GM21786 (cell line): ENCODE results near the gene USHBP1.
A peak's percentile ranks its signal among the peaks of the same experiment; 100 is the strongest.

Experiments used
- ATAC-seq: cut with Tn5 transposase; IDR thresholded peaks from one replicate; pipeline ENCODE4 v1.9.1; 2021; ENCODE audit not compliant: unreplicated experiment

USHBP1 gene

GRCh38 chr19:17215127-17215971, 49.2 kb downstream of the USHBP1 start, which contains the start of gene USE1:
USE1 (plus strand) TSS chr19:17215357; CDS start chr19:17215406, 49 bp downstream.
- peak; percentile 61 for ATAC-seq

- ATAC-seq, result no peak
Measured at GRCh38 chr19:17214508-17215126, 49.9 kb downstream of the USHBP1 start.

DNA sequence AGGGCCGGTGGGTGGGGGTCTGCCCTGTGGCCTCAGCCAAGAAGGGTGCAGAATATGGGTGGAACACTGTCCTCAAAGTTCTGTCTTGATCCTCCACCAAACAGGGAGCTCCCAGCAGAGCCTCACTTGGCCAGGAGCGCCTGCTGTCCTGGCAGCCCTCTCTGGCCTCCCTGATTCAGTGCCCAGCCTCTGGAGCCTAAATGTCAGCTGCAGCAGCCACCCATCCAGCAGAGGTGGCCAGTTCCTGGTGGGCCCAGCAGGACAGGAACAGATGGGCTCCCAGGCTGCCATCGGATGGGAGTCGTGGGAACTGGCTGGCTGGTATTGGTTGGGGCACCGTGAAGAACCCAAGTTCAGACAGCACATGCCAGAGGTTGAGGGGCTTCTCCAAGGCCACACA, 51.2 kb downstream of the USHBP1 start:
- no peak for ATAC-seq

DNA sequence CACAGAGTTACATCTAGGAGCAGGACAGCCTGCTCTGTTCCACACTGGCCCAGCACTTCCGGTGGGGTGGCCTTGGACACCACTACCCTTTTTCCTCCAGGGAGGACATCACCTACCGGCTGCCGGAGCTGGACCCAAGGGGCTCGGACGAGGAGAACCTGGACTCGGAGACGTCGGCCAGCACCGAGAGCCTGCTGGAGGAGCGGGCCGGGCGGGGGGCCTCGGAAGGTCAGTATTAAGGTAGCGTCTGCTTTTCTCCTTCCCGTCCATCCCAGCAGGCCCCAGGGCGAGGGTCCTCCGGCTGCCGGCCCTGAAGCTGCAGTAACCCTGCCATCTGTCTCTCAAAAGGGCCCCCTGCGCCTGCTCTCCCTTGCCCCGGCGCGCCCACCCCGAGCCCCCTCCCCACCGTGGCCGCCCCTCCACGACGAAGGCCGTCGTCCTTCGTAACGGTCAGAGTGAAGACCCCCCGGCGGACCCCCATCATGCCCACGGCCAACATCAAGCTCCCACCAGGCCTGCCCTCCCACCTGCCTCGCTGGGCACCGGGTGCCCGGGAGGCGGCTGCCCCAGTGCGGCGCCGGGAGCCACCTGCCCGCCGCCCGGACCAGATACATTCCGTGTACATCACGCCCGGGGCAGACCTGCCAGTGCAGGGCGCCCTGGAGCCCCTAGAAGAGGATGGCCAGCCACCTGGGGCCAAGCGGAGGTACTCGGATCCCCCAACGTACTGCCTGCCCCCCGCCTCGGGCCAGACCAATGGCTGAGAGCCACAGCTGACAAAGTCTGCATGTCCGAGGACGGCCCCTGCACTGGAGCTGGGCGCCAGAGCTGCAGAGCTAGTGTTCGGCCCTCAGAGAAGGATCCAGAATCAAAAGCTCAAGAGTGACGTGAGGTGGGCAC, 52.7 kb downstream of the USHBP1 start:
- ATAC-seq, result no peak

GRCh38 chr19:17210296-17210695, 54.2 kb downstream of the USHBP1 start:
- no peak for ATAC-seq

GRCh38 chr19:17209126-17210036, 55.2 kb downstream of the USHBP1 start:
- ATAC-seq, result no peak

DNA sequence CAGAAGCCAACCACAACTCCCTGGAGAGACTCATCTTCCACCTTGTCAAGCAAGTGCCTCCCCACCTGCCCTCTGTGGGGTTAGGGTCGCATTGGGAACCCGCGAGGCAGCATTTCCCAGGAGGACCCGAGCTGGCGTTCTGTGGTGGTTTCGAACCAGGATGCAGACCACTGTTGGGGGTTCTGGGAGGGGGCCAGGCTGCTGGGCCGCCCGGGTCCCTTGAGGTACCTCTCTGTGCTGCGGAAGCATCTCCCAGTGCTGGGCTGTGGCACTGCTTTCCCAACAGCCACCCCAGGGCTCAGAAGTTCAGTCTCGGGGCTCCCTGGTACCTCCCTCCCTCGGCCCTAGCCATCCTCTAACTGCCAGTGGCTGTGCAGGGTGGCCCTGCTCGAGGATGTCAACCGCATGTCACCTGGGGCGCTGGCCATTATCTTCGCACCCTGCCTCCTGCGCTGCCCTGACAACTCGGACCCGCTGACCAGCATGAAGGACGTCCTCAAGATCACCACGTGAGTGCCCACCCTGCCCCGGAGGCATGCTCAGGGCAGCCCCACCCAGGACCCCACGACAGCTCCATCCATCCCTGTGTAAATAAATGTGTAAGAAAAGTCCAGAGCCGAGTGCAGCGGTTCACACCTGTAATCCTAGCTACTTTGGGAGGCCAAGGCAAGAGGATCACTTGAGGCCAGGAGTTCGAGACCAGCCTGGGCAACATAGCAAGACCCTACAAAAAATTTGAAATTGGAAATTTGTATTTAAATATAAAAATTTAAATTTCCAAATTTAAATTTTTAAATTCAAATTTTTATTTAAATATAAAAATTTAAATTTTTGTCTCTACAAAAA, 57.6 kb downstream of the USHBP1 start:
- ATAC-seq, result no peak

DNA sequence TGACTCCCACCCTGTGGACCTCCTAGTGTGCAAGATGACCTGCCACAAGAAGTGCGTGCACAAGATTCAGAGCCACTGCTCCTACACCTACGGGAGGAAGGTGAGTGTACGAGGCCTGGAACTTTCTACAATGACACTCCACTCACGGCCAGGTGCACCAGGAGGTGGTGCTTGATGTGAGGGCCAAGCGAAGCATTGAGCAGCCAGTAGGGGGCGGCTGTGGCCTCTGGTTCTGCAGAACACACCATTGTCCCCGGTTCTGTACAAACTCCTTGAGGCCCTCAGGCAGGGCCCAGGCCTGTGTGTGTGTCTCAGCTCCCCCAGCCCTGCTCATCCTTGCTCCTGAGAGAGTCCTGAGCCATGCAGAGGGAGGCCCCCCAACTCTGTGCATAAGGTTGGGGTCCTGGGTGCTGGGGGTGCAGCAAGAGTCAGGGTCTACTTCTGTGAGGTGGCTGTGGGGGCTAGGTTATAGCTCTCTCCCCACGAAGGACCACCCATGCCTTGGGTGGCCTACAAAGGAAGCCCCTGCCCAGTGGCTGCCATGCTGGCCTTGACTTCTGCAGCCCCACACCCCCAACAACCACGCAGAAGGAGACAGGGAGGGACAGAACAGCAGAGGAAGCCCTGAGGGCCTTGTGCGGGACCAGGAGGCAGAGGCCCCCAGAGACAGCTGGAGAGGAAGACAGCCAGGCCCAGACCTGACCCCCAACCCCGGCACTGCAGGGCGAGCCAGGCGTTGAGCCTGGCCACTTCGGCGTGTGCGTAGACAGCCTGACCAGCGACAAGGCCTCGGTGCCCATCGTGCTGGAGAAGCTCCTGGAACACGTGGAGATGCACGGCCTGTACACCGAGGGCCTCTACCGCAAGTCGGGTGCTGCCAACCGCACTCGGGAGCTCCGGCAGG, 59.1 kb downstream of the USHBP1 start:
- ATAC-seq, result no peak

DNA sequence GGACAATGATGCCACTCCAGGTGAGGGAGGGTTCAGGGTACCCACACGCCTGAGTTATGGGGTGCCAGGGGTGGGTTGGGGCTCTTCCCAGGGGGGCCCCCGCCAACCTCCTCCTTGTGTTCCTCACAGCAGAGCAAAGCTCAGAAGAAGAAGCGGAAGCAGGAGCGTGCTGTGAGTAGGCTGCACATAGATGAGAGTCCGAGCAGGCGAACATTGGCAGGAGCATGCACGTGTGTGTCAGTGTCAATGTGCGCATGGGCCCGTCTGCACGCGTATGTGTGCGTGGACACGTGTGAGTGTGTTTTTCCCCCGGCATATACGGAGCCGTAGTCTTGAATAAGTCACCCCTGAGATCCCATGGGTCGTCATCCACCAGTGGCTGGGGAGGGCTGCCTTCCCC, 61.8 kb downstream of the USHBP1 start:
- no peak for ATAC-seq

DNA sequence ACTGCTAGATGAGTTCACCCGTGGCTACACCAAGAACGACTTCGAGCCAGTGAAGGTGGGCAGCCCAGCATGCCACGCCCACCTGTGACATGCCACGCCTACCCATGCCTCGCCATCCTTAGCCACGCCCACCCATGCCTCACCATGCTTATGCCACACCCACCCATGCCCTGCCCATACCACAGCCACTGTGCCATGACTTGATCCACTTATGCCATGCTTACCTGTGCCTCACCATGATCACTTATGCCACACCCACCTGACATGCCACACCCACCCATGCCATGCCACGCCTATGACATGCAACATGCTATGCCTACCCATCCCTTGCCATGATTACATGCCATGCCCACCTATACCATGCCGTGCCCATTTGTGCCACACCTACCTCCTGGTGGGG, 62.3 kb downstream of the USHBP1 start:
- no peak for ATAC-seq

DNA sequence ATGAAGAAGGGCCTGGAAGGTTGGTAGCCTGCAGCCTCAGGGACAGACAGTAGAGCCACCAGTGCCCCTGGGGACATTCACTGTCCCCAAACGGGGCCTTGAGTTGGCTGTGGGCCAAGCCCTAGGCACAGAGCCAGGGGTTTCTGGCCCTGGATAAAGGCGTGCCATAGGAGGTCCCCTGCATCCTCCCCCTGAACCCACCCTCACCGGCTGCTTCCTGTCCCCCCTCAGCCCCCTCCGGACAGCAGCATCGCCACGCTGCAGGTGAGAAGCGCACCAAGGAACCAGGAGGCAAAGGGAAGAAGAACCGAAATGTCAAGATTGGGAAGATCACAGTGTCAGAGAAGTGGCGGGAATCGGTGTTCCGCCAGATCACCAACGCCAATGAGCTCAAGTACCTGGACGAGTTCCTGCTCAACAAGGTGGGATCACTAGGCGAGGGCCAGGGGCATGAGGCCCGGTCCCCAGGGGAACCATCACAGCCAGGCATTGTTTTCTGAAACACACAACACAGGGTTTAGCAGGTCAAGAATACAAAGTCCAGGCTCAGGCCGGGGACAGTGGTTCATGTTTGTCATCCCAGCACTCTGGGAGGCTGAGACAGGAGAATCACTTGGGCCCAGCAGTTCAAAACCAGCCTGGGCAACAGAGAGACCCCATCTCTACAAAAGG, 64.0 kb downstream of the USHBP1 start:
- ATAC-seq, result no peak
